Activated CD4-positive, alpha-beta memory T cell treated with anti-CD3 and anti-CD28 coated beads, Interleukin-2, amount 10 ng/mL, durations not matched to agents 7 days and 5 days (primary cell): ENCODE results near the gene ZER1. TPM values are rescaled to one million over a fixed set of nuclear protein-coding genes. Genes with fewer than 3 reads are reported as not detected.
A peak's percentile ranks its signal among the peaks of the same experiment; 100 is the strongest.

ENCODE experiments used
- CTCF ChIA-PET: fragments of 350-600 bp; sonication (Branson Sonifier 250); formaldehyde crosslinking; loops from one replicate; lab custom pipeline; 2021; ENCODE audit warnings: antibody characterized with exemption, inconsistent platforms; lab: Charles Lee
- POLR2A ChIA-PET: fragments of 350-600 bp; sonication (Branson Sonifier 250); formaldehyde crosslinking; loops from one replicate; lab custom pipeline; 2021; ENCODE audit warnings: antibody characterized with exemption; lab: Charles Lee
- DNase-seq: peaks from one replicate; pipeline ENCODE4 v3.0.0-alpha.2; 2020
- H3K27ac Mint-ChIP-seq: one replicate; pipeline ENCODE4 v1.8.0; 2021; ENCODE audit warnings: mild to moderate bottlenecking, mixed read lengths
- H3K27me3 Mint-ChIP-seq: one replicate; pipeline ENCODE4 v1.8.0; 2021; ENCODE audit warnings: mixed read lengths
- H3K36me3 Mint-ChIP-seq: one replicate; pipeline ENCODE4 v1.8.0; 2021; ENCODE audit warnings: low read depth, mixed read lengths
- H3K4me1 Mint-ChIP-seq: one replicate; pipeline ENCODE4 v1.8.0; 2021; ENCODE audit warnings: mixed read lengths
- H3K4me3 Mint-ChIP-seq: one replicate; pipeline ENCODE4 v1.8.0; 2021; ENCODE audit warnings: mild to moderate bottlenecking, mixed read lengths
- H3K9me3 Mint-ChIP-seq: one replicate; pipeline ENCODE4 v1.8.0; 2021; ENCODE audit warnings: mixed read lengths
- total RNA-seq, 2 experiments: library from RNA; stranded (reverse); gene quantifications; one replicate each; pipeline ENCODE4 v1.2.3, GENCODE V29; 2021

ZER1 gene
- total RNA-seq, 2 experiments from 2014 or later, result 24.1 to 24.4 TPM

DNA sequence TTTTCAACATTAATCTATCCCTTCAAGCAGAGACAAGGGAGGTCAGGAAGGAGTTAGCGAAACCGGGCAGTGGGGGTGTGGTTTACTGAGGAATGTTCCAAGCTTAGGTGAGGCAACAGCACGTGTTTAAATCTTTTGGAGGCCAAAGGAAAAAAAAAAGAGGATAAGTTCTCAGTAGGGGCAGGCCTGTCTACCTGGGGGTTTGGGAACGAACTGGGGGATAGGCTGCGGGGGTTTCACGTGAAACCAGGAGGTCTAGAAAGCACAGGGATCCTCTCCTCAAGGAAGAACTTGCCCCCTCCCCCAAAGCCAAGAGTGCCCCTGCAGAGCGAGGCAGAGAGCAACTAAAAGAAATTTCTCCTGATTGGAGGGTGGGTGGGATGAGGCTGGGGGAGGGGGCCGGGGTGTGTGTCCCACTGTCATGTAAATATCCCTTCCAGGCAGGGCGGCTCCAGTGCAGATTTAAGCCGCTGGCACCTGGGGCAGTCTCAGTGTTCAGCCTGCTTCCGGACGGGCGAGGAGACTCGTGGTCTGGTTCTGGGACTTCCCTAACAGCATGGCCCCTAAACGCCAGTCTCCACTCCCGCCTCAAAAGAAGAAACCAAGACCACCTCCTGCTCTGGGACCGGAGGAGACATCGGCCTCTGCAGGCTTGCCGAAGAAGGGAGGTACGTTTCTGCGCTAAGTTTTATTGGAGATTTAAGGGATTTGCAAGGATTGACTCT, 88.2 kb downstream of the ZER1 start:
- POLR2A ChIA-PET, result interaction anchor here (0.8 to 4.0 kb wide), 20 partner anchors 8 to 314 kb away, joined by 3 to 27 read pairs (median 4); partner anchors contain the start of genes DYNC2I2, ENDOG, PKN3 and SPTAN1
- Mint-ChIP-seq H3K36me3 (peaks cover 6% of the 10 kb centered on the region), H3K9me3 (no peaks in the 10 kb centered on the region), H3K27me3 (no peaks in the 10 kb centered on the region), H3K4me1 (peaks cover 54% of the 10 kb centered on the region), H3K27ac (peak overlapping the region; percentile 97), H3K4me3 (peak overlapping the region; percentile 95)
- CTCF ChIA-PET, result interaction anchor here (0.6 to 2.7 kb wide), 4 partner anchors 18 to 136 kb away, joined by 3 to 13 read pairs (median 3); partner anchors contain the start of genes ENDOG and PKN3
- DNase-seq, result peak; percentile 43

Other genes starting within 250 kb of the ZER1 start
- gene SPTAN1, start 219.3 kb downstream of the ZER1 start, total RNA-seq, result 100 to 1,000 TPM; 313 to 321 TPM
- gene DYNC2I2, start 115.1 kb downstream of the ZER1 start, total RNA-seq, result 10 to 100 TPM; 51.5 to 53.5 TPM
- 100 to 1,000 TPM; 355 to 379 TPM for gene SET, start 82.7 kb downstream of the ZER1 start, total RNA-seq
- 1 to 10 TPM; 5.0 to 5.6 TPM for gene PKN3, start 69.4 kb downstream of the ZER1 start, total RNA-seq
- 10 to 100 TPM; 79.3 to 81.5 TPM for gene ZDHHC12, start 47.8 kb downstream of the ZER1 start, total RNA-seq
- 10 to 100 TPM; 18.0 to 21.4 TPM for gene TBC1D13, start 15.3 kb upstream of the ZER1 start, total RNA-seq
- 10 to 100 TPM; 16.7 to 19.1 TPM for gene ENDOG, start 46.6 kb upstream of the ZER1 start, total RNA-seq
- gene SPOUT1, start 57.9 kb upstream of the ZER1 start, total RNA-seq, result 10 to 100 TPM; 54.3 to 59.2 TPM
- gene KYAT1, start 110.0 kb upstream of the ZER1 start, total RNA-seq, result 10 to 100 TPM; 12.7 to 14.8 TPM
- 10 to 100 TPM; 37.1 to 38.1 TPM for gene LRRC8A, start 110.2 kb upstream of the ZER1 start, total RNA-seq
- gene PHYHD1, start 149.1 kb upstream of the ZER1 start, total RNA-seq, result 1 to 10 TPM; 1.1 to 1.4 TPM
- 1 to 10 TPM; 7.0 TPM for gene DOLK, start 175.7 kb upstream of the ZER1 start, total RNA-seq
- 10 to 100 TPM; 65.8 to 73.6 TPM for gene NUP188, start 175.8 kb upstream of the ZER1 start, total RNA-seq